Measurements from ENCODE around the gene MFSD1. TPM values are rescaled to one million over a fixed set of nuclear protein-coding genes. Genes with fewer than 3 reads are reported as not detected.

The MFSD1 gene
- total RNA-seq, 4 donors from 2014 or later, result 18.6 to 33.5 (median 25.2) TPM

DNA sequence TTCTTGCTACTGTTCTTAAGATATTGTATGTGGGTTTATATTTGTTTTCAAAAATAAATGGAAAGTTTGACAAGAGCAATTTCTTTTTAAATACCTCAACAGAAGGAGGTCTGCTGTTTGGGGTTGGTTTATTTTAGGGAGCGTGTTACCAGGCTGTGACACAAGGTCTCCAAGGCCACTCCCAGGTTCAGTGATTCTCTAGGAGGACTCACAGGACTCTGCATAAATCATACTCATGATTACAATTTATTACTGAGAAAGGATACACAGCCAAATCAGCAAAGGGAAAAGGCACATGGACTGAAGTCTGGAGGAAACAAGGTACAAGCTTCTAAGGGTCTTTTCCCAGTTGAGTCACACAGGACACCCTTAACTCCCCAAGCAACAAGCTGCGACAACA lies 18.8 kb upstream of the MFSD1 start:
- no peak for DNase-seq

DNA sequence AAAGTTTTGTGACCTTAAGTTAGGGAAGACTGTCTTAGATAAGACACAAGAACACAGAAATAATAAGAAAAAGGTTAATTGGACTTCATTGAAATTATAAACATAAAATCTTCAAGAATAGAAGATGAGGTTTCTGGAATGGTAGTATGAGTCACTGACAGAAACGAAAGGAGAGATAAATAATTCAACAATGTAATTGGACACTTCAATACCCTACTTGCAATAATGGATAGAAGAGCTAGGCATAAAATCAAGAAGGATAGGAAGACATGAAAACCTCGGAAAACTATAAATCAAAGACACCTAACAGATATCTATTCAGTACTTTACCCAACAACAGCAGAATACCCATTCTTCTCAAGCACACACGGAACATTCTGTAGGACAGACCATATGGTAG lies 15.9 kb upstream of the MFSD1 start:
- ATAC-seq, result no peak
- in situ Hi-C loops (cut with MboI; ENCODE audit: low sequenced_read_pairs in 4 of 4), result loop anchor here in 1 of 4 donors (25.0 kb wide), 1 partner anchor 124 kb away; the partner anchor contains the start of gene LXN
- intact Hi-C loops (cut with DNase I; ENCODE audit: low total_unique reads), result no loop called here

More for the DNA sequence above, 18.8 kb upstream of the MFSD1 start:
- Histone ChIP-seq H3K4me3 (no peak overlapping the region), H3K4me1 (no peaks in the 10 kb centered on the region), H3K36me3 (no peaks in the 10 kb centered on the region), H3K27me3 (no peaks in the 10 kb centered on the region), H3K27ac (no peak overlapping the region), H3K9me3 (no peaks in the 10 kb centered on the region)
- TF ChIP-seq, protein P1, sequence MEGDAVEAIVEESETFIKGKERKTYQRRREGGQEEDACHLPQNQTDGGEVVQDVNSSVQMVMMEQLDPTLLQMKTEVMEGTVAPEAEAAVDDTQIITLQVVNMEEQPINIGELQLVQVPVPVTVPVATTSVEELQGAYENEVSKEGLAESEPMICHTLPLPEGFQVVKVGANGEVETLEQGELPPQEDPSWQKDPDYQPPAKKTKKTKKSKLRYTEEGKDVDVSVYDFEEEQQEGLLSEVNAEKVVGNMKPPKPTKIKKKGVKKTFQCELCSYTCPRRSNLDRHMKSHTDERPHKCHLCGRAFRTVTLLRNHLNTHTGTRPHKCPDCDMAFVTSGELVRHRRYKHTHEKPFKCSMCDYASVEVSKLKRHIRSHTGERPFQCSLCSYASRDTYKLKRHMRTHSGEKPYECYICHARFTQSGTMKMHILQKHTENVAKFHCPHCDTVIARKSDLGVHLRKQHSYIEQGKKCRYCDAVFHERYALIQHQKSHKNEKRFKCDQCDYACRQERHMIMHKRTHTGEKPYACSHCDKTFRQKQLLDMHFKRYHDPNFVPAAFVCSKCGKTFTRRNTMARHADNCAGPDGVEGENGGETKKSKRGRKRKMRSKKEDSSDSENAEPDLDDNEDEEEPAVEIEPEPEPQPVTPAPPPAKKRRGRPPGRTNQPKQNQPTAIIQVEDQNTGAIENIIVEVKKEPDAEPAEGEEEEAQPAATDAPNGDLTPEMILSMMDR (IDR thresholded peaks at IDR 0.05 in 4 of 5, conservative IDR thresholded peaks at IDR 0.05 in 1 of 5), result no peak
- no peak for TF ChIP-seq POLR2A (IDR thresholded peaks at IDR 0.05)
- intact Hi-C loops (cut with DNase I; ENCODE audit: low total_unique reads) (no loop called here), in situ Hi-C loops (cut with MboI; ENCODE audit: low sequenced_read_pairs in 4 of 4) (loop anchor here in 1 of 4 donors (25.0 kb wide), 1 partner anchor 121 kb away; the partner anchor contains the start of gene LXN)
- ATAC-seq, result no peak

DNA sequence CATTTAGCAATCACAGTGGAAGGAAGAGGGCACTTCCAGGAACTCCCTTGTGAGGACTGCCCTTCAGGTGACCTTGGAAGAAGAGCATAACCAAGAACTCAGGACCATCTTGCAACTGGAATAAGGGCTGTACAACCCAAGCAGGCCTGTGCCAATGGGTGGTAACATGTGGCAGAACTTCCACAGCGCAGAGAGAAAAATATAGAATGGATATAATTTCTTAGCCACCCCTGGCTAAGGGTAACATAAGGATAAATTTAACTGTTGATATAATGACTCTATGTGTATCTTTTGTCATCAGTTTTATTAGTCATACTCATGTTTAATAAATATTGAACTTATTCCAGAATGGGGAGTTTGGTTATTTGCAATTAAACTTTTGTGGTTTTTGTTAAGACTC lies 13.4 kb upstream of the MFSD1 start:
- H3K27me3 ChIP-seq, result no peaks in the 10 kb centered on the region
- ATAC-seq (no peak), DNase-seq (no peak)
- no peaks in the 10 kb centered on the region for H3K36me3 ChIP-seq
- intact Hi-C loops (cut with DNase I; ENCODE audit: low total_unique reads), result no loop called here
- H3K4me3 ChIP-seq, result no peak overlapping the region
- TF ChIP-seq, protein P1 (IDR thresholded peaks at IDR 0.05 in 4 of 5, conservative IDR thresholded peaks at IDR 0.05 in 1 of 5), result no peak
- TF ChIP-seq POLR2A (IDR thresholded peaks at IDR 0.05), result no peak
- H3K9me3 ChIP-seq, result no peaks in the 10 kb centered on the region
- H3K4me1 ChIP-seq, result peaks cover 0 to 4% of the 10 kb centered on the region in 2 donors
- in situ Hi-C loops (cut with MboI; ENCODE audit: low sequenced_read_pairs in 4 of 4), result loop anchor here in 1 of 4 donors (25.0 kb wide), 1 partner anchor 126 kb away; the partner anchor contains the start of gene LXN
- no peak overlapping the region for H3K27ac ChIP-seq

More for the DNA sequence above, 15.9 kb upstream of the MFSD1 start:
- H3K4me3 ChIP-seq, result no peak overlapping the region
- H3K9me3 ChIP-seq, result no peaks in the 10 kb centered on the region
- no peak for DNase-seq
- no peak for TF ChIP-seq POLR2A (IDR thresholded peaks at IDR 0.05)
- TF ChIP-seq, protein P1 (IDR thresholded peaks at IDR 0.05 in 4 of 5, conservative IDR thresholded peaks at IDR 0.05 in 1 of 5), result no peak
- H3K36me3 ChIP-seq, result no peaks in the 10 kb centered on the region
- no peaks in the 10 kb centered on the region for H3K27me3 ChIP-seq
- H3K27ac ChIP-seq, result no peak overlapping the region
- peaks cover 0 to under 1% of the 10 kb centered on the region in 2 donors for H3K4me1 ChIP-seq

DNA sequence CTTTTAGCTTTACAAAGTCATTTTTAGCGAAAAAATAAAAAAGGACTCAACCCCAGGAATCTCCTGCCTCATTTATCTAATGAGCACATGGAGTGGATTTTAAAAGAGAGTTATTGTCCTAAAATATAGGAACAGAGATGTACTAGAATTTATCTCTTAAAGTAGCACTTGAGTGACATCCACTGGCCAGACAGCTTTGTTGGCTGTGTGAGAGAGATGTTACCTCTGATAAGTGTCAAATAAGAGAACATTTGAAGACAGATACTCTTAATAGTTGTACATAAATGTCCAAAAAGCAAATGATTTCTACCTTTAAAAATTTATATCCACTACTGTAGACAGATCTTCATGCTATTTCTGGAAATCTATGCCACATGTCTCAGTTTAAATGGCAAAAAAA lies 12.3 kb upstream of the MFSD1 start:
- DNase-seq (no peak), ATAC-seq (no peak)
- Histone ChIP-seq H3K36me3 (no peaks in the 10 kb centered on the region), H3K9me3 (no peaks in the 10 kb centered on the region), H3K4me1 (peaks cover 0 to 4% of the 10 kb centered on the region in 2 donors), H3K27ac (no peak overlapping the region), H3K27me3 (no peaks in the 10 kb centered on the region), H3K4me3 (no peak overlapping the region)
- in situ Hi-C loops (cut with MboI; ENCODE audit: low sequenced_read_pairs in 4 of 4), result loop anchor here in 1 of 4 donors (25.0 kb wide), 1 partner anchor 127 kb away; the partner anchor contains the start of gene LXN
- intact Hi-C loops (cut with DNase I; ENCODE audit: low total_unique reads), result no loop called here
- no peak for TF ChIP-seq POLR2A (IDR thresholded peaks at IDR 0.05)
- TF ChIP-seq, protein P1 (IDR thresholded peaks at IDR 0.05 in 4 of 5, conservative IDR thresholded peaks at IDR 0.05 in 1 of 5), result no peak
